ENCODE measurements around the gene NVL.
"Not testable (repeated sequence)": the region's sequence is repeated elsewhere in the genome, so short reads cannot be mapped to it uniquely, and the experiment has no call there.

NVL gene

DNA sequence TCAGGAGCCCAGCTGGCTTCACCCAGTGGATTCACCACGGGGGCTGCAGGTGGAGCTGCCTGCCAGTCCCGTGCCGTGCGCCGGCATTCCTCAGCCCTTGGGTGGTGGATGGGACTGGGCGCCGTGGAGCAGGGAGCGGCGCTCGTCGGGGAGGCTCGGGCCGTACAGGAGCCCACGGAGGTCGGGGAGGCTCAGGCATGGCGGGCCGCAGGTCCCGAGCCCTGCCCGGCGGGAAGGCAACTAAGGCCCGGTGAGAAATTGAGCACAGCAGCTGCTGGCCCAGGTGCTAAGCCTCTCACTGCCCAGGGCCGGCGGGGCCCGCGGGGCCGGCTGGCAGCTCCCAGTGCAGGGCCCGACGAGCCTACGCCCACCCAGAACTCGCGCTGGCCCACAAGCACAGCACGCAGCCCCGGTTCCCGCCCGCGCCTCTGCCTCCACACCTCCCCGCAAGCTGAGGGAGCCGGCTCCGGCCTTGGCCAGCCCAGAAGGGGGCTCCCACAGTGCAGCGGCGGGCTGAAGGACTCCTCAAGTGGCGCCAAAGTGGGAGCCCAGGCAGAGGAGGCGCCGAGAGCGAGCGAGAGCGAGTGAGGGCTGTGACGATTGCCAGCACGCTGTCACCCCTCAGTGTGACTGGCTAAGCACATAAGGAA is 22.6 kb upstream of the NVL start:
- not testable (repeated sequence) for H4K8ac ChIP-seq (ENCODE audit: low read depth, low read length); H3K4ac ChIP-seq (ENCODE audit: low read length); H2BK5ac ChIP-seq (ENCODE audit: low read length); H3K23ac ChIP-seq (ENCODE audit: low read depth, low read length, poor library complexity); H3K18ac ChIP-seq (ENCODE audit: low read length); H4K91ac ChIP-seq (ENCODE audit: low read depth, low read length, poor library complexity); H3K14ac ChIP-seq (ENCODE audit: low read length); H3K27me3 ChIP-seq (ENCODE audit: control insufficient read depth in 3 of 3, insufficient read depth in 3 of 3, low read depth in 1 of 3, low read length in 3 of 3); H3K4me2 ChIP-seq (ENCODE audit: insufficient read depth, low read length, poor library complexity, severe bottlenecking); H3K9ac ChIP-seq (ENCODE audit: low read depth, low read length, poor library complexity); H3K79me1 ChIP-seq (ENCODE audit: low read depth, low read length); H3K4me3 ChIP-seq (ENCODE audit: low read length in 2 of 2); H2BK120ac ChIP-seq (ENCODE audit: low read depth, low read length); H2BK15ac ChIP-seq (ENCODE audit: low read length); H2BK12ac ChIP-seq (ENCODE audit: low read length); H3K36me3 ChIP-seq (replicated peaks in 1 of 2; ENCODE audit: control insufficient read depth in 2 of 2, insufficient read depth in 2 of 2, low read length in 2 of 2); H3K27ac ChIP-seq (replicated peaks; ENCODE audit: low read length); DNase-seq (ENCODE audit: low spot score); H3K9me3 ChIP-seq (replicated peaks in 1 of 2; ENCODE audit: control insufficient read depth in 2 of 2, insufficient read depth in 1 of 2, low read depth in 1 of 2, low read length in 2 of 2); H3K4me1 ChIP-seq (ENCODE audit: control insufficient read depth in 2 of 2, insufficient read depth in 1 of 2, low read depth in 1 of 2, low read length in 2 of 2); H2AFZ ChIP-seq (ENCODE audit: low read length); H2AK5ac ChIP-seq (ENCODE audit: low read depth, low read length)
- no CpG with 5 or more reads among the region's 49 CpGs for WGBS, 2 donors (ENCODE audit: extremely low coverage in 2 of 2, insufficient read length in 2 of 2, insufficient replicate concordance in 1 of 2)

DNA sequence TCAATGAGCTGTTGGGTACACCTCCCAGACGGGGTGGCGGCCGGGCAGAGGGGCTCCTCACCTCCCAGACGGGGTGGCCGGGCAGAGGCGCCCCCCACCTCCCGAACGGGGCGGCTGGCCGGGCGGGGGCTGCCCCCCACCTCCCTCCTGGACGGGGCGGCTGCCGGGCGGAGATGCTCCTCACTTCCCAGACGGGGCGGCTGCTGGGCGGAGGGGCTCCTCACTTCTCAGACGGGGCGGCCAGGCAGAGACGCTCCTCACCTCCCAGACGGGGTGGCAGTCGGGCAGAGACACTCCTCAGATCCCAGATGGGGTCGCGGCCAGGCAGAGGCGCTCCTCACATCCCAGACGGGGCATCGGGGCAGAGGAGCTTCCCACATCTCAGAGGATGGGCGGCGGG is 19.7 kb upstream of the NVL start:
- H3K9me3 ChIP-seq (replicated peaks in 1 of 2; ENCODE audit: control insufficient read depth in 2 of 2, insufficient read depth in 1 of 2, low read depth in 1 of 2, low read length in 2 of 2); H2BK15ac ChIP-seq (ENCODE audit: low read length); H3K14ac ChIP-seq (ENCODE audit: low read length); H3K79me1 ChIP-seq (ENCODE audit: low read depth, low read length); H2AK5ac ChIP-seq (ENCODE audit: low read depth, low read length); H2BK120ac ChIP-seq (ENCODE audit: low read depth, low read length); H3K4me3 ChIP-seq (ENCODE audit: low read length in 2 of 2); H4K91ac ChIP-seq (ENCODE audit: low read depth, low read length, poor library complexity); H3K18ac ChIP-seq (ENCODE audit: low read length); H2BK12ac ChIP-seq (ENCODE audit: low read length); H3K23ac ChIP-seq (ENCODE audit: low read depth, low read length, poor library complexity); DNase-seq (ENCODE audit: low spot score); H3K27ac ChIP-seq (replicated peaks; ENCODE audit: low read length); H4K8ac ChIP-seq (ENCODE audit: low read depth, low read length); H3K9ac ChIP-seq (ENCODE audit: low read depth, low read length, poor library complexity); H2AFZ ChIP-seq (ENCODE audit: low read length); H3K36me3 ChIP-seq (replicated peaks in 1 of 2; ENCODE audit: control insufficient read depth in 2 of 2, insufficient read depth in 2 of 2, low read length in 2 of 2); H3K27me3 ChIP-seq (ENCODE audit: control insufficient read depth in 3 of 3, insufficient read depth in 3 of 3, low read depth in 1 of 3, low read length in 3 of 3); H3K4me2 ChIP-seq (ENCODE audit: insufficient read depth, low read length, poor library complexity, severe bottlenecking); H3K4ac ChIP-seq (ENCODE audit: low read length); H3K4me1 ChIP-seq (ENCODE audit: control insufficient read depth in 2 of 2, insufficient read depth in 1 of 2, low read depth in 1 of 2, low read length in 2 of 2); H2BK5ac ChIP-seq (ENCODE audit: low read length): not testable (repeated sequence)
- no CpG with 5 or more reads among the region's 30 CpGs for WGBS, 2 donors (ENCODE audit: extremely low coverage in 2 of 2, insufficient read length in 2 of 2, insufficient replicate concordance in 1 of 2)

DNA sequence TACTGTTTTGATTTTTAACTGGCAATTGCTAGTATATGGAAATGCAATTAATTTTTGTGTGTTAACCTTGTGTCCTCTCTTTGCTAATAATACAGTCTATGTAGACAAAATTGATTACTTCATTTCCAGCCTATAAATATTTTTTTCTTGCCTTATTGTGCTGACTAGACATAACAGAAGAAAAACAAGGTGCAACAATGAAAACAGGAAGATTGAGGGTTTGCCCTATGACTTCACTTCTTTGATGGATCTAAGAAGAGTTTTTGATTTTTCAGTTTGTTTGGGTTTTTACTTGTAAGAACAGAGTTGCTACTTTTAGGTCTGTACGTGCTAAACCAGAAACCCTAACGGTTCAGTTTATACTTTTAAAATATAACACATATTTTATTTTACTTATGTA is 18.2 kb upstream of the NVL start:
- Histone ChIP-seq H3K4me3 (ENCODE audit: low read length in 2 of 2) (no peak overlapping the region), H3K18ac (ENCODE audit: low read length) (no peak overlapping the region), H3K4ac (ENCODE audit: low read length) (no peak overlapping the region), H4K8ac (ENCODE audit: low read depth, low read length) (no peak overlapping the region), H3K9ac (ENCODE audit: low read depth, low read length, poor library complexity) (no peak overlapping the region), H4K91ac (ENCODE audit: low read depth, low read length, poor library complexity) (no peak overlapping the region), H3K27ac (replicated peaks; ENCODE audit: low read length) (no peak overlapping the region), H2BK120ac (ENCODE audit: low read depth, low read length) (no peak overlapping the region), H3K4me2 (ENCODE audit: insufficient read depth, low read length, poor library complexity, severe bottlenecking) (no peak overlapping the region), H2BK12ac (ENCODE audit: low read length) (no peak overlapping the region), H3K23ac (ENCODE audit: low read depth, low read length, poor library complexity) (no peak overlapping the region), H3K36me3 (replicated peaks in 1 of 2; ENCODE audit: control insufficient read depth in 2 of 2, insufficient read depth in 2 of 2, low read length in 2 of 2) (no peaks in the 10 kb centered on the region), H3K14ac (ENCODE audit: low read length) (no peak overlapping the region), H3K79me1 (ENCODE audit: low read depth, low read length) (no peaks in the 10 kb centered on the region), H2BK15ac (ENCODE audit: low read length) (no peak overlapping the region), H2BK5ac (ENCODE audit: low read length) (no peak overlapping the region), H3K4me1 (ENCODE audit: control insufficient read depth in 2 of 2, insufficient read depth in 1 of 2, low read depth in 1 of 2, low read length in 2 of 2) (no peaks in the 10 kb centered on the region), H3K9me3 (replicated peaks in 1 of 2; ENCODE audit: control insufficient read depth in 2 of 2, insufficient read depth in 1 of 2, low read depth in 1 of 2, low read length in 2 of 2) (peaks cover 6 to 9% of the 10 kb centered on the region in 2 donors), H3K27me3 (ENCODE audit: control insufficient read depth in 3 of 3, insufficient read depth in 3 of 3, low read depth in 1 of 3, low read length in 3 of 3) (no peaks in the 10 kb centered on the region), H2AFZ (ENCODE audit: low read length) (no peak overlapping the region), H2AK5ac (ENCODE audit: low read depth, low read length) (no peak overlapping the region)
- WGBS, 2 donors (ENCODE audit: extremely low coverage in 2 of 2, insufficient read length in 2 of 2, insufficient replicate concordance in 1 of 2), result no CpG with 5 or more reads among the region's 2 CpGs
- no peak for DNase-seq (ENCODE audit: low spot score)

DNA sequence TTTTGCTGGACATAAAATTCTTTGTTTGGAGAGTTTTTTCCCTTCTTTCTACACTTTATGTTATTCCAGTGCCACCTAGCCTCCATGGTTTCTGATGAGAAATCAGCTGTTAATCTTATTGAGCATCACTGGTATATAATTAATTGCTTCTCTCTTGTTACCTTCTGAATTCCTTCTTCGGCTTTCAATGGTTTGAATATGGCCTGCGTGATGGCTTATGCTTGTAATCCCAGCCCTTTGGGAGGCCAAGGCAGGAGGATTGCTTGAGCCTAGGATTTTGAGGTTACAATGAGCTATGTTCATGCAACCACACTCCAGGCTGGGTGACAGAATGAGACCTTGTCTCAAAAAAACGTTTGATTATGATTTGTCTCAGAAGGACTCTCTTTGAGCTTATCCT is 13.7 kb upstream of the NVL start:
- Histone ChIP-seq H3K9me3 (replicated peaks in 1 of 2; ENCODE audit: control insufficient read depth in 2 of 2, insufficient read depth in 1 of 2, low read depth in 1 of 2, low read length in 2 of 2) (peaks cover 6 to 9% of the 10 kb centered on the region in 2 donors), H3K79me1 (ENCODE audit: low read depth, low read length) (no peaks in the 10 kb centered on the region), H3K23ac (ENCODE audit: low read depth, low read length, poor library complexity) (no peak overlapping the region), H2AFZ (ENCODE audit: low read length) (no peak overlapping the region), H4K91ac (ENCODE audit: low read depth, low read length, poor library complexity) (no peak overlapping the region), H3K18ac (ENCODE audit: low read length) (no peak overlapping the region), H3K4me1 (ENCODE audit: control insufficient read depth in 2 of 2, insufficient read depth in 1 of 2, low read depth in 1 of 2, low read length in 2 of 2) (peaks cover 0 to 5% of the 10 kb centered on the region in 2 donors), H3K4me3 (ENCODE audit: low read length in 2 of 2) (no peak overlapping the region), H4K8ac (ENCODE audit: low read depth, low read length) (no peak overlapping the region), H3K27me3 (ENCODE audit: control insufficient read depth in 3 of 3, insufficient read depth in 3 of 3, low read depth in 1 of 3, low read length in 3 of 3) (peaks cover 0 to 1% (median 0%) of the 10 kb centered on the region in 3 experiments), H2BK15ac (ENCODE audit: low read length) (no peak overlapping the region), H2BK12ac (ENCODE audit: low read length) (no peak overlapping the region), H2BK5ac (ENCODE audit: low read length) (no peak overlapping the region), H3K14ac (ENCODE audit: low read length) (no peak overlapping the region), H3K9ac (ENCODE audit: low read depth, low read length, poor library complexity) (no peak overlapping the region), H3K4ac (ENCODE audit: low read length) (no peak overlapping the region), H2BK120ac (ENCODE audit: low read depth, low read length) (no peak overlapping the region), H3K36me3 (replicated peaks in 1 of 2; ENCODE audit: control insufficient read depth in 2 of 2, insufficient read depth in 2 of 2, low read length in 2 of 2) (no peaks in the 10 kb centered on the region), H3K27ac (replicated peaks; ENCODE audit: low read length) (no peak overlapping the region), H2AK5ac (ENCODE audit: low read depth, low read length) (no peak overlapping the region), H3K4me2 (ENCODE audit: insufficient read depth, low read length, poor library complexity, severe bottlenecking) (no peak overlapping the region)
- DNase-seq (ENCODE audit: low spot score), result no peak
- WGBS, 2 donors (ENCODE audit: extremely low coverage in 2 of 2, insufficient read length in 2 of 2, insufficient replicate concordance in 1 of 2), result no CpG with 5 or more reads among the region's 3 CpGs

All from neuronal stem cell (in vitro differentiated cells).